NOMO-1 treated with dmso at 0.1 percent for 144 hours (cell line): ENCODE results near the gene TEAD2.

Source experiments
- DNase-seq: peaks from one replicate; lab custom pipeline; 2025; ENCODE audit not compliant: unreplicated experiment; lab: John Stamatoyannopoulos, UW

The TEAD2 gene

GRCh38 chr19:49294401-49294800, 67.8 kb downstream of the TEAD2 start:
- DNase-seq: no peak
